HG03520 (cell line): Measurements from ENCODE around the gene TFDP2.
"Not testable (repeated sequence)": the region's sequence is repeated elsewhere in the genome, so short reads cannot be mapped to it uniquely, and the experiment has no call there.

Source experiments
- ATAC-seq: cut with Tn5 transposase; IDR thresholded peaks from one replicate; pipeline ENCODE4 v1.9.1; 2021; ENCODE audit warnings: mild to moderate bottlenecking, moderate library complexity; ENCODE audit not compliant: unreplicated experiment

TFDP2 gene

GRCh38 chr3:141929341-141929995 lies 219.9 kb downstream of the TFDP2 start:
- ATAC-seq: no peak

- ATAC-seq: no peak
Measured at GRCh38 chr3:141928631-141929270, 220.6 kb downstream of the TFDP2 start.

GRCh38 chr3:141926929-141927328 lies 222.4 kb downstream of the TFDP2 start:
- ATAC-seq: no peak

- not testable (repeated sequence) for ATAC-seq
Measured at GRCh38 chr3:141925677-141926076, 223.7 kb downstream of the TFDP2 start.

GRCh38 chr3:141921316-141921715 lies 228.0 kb downstream of the TFDP2 start:
- no peak for ATAC-seq

- no peak for ATAC-seq
Measured at GRCh38 chr3:141920701-141921100, 228.6 kb downstream of the TFDP2 start.

- ATAC-seq: no peak
Measured at GRCh38 chr3:141915766-141916165, 233.6 kb downstream of the TFDP2 start.

- no peak for ATAC-seq
Measured at GRCh38 chr3:141915016-141915415, 234.3 kb downstream of the TFDP2 start.

- ATAC-seq: no peak
Measured at GRCh38 chr3:141914311-141914710, 235.0 kb downstream of the TFDP2 start.

- ATAC-seq: no peak
Measured at GRCh38 chr3:141913150-141913811, 236.1 kb downstream of the TFDP2 start.

GRCh38 chr3:141909986-141910385 lies 239.4 kb downstream of the TFDP2 start:
- not testable (repeated sequence) for ATAC-seq

- no peak for ATAC-seq
Measured at GRCh38 chr3:141909408-141909807, 239.9 kb downstream of the TFDP2 start.

- ATAC-seq: no peak
Measured at GRCh38 chr3:141905129-141905528, 244.2 kb downstream of the TFDP2 start.

- no peak for ATAC-seq
Measured at GRCh38 chr3:141904203-141904602, 245.1 kb downstream of the TFDP2 start.

GRCh38 chr3:141901914-141902313 lies 247.4 kb downstream of the TFDP2 start:
- ATAC-seq: no peak

GRCh38 chr3:141900343-141900742 lies 249.0 kb downstream of the TFDP2 start:
- no peak for ATAC-seq

GRCh38 chr3:141898908-141899307 lies 250.4 kb downstream of the TFDP2 start:
- no peak for ATAC-seq

GRCh38 chr3:141895731-141896130 lies 253.6 kb downstream of the TFDP2 start:
- ATAC-seq: no peak

- no peak for ATAC-seq
Measured at GRCh38 chr3:141894524-141895176, 254.7 kb downstream of the TFDP2 start.
